ENCODE measurements around the gene RTL9. TPM values are rescaled to one million over a fixed set of nuclear protein-coding genes. Genes with fewer than 3 reads are reported as not detected.

Gene RTL9
- total RNA-seq, 1 donor from 2014 or later = 0.91 TPM

DNA sequence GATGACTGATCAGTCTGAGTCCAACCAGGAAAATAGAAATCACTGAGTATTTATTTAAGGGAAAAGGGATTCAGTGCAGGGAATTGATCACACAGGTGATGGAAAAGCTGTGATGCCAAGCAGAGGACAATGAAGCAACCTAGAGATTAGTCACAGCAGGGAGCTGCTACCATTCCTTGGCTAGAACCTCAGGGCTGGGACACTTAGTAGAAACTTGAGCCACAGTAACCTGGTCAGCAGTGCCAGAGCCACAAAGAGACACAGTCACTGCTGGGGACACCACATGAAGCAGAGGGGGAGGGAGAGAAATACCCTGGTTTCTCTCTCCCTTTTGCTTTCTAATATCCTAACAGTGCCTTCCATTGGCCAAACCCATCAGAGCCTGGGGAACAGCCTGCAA, 38.7 kb downstream of the RTL9 start:
- TF ChIP-seq, protein P1, sequence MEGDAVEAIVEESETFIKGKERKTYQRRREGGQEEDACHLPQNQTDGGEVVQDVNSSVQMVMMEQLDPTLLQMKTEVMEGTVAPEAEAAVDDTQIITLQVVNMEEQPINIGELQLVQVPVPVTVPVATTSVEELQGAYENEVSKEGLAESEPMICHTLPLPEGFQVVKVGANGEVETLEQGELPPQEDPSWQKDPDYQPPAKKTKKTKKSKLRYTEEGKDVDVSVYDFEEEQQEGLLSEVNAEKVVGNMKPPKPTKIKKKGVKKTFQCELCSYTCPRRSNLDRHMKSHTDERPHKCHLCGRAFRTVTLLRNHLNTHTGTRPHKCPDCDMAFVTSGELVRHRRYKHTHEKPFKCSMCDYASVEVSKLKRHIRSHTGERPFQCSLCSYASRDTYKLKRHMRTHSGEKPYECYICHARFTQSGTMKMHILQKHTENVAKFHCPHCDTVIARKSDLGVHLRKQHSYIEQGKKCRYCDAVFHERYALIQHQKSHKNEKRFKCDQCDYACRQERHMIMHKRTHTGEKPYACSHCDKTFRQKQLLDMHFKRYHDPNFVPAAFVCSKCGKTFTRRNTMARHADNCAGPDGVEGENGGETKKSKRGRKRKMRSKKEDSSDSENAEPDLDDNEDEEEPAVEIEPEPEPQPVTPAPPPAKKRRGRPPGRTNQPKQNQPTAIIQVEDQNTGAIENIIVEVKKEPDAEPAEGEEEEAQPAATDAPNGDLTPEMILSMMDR (IDR thresholded peaks at IDR 0.05; ENCODE audit: insufficient read depth, low read depth, low read length) = no peak
- no peak for TF ChIP-seq EZH2 (IDR thresholded peaks at IDR 0.05; ENCODE audit: insufficient read depth, low read length)
- Mint-ChIP-seq H3K27ac (ENCODE audit: unreplicated experiment) (no peak overlapping the region), H3K27me3 (ENCODE audit: low read depth, unreplicated experiment) (no peaks in the 10 kb centered on the region), H3K4me1 (ENCODE audit: low read depth, unreplicated experiment) (peaks cover 17% of the 10 kb centered on the region), H3K4me3 (ENCODE audit: unreplicated experiment) (no peak overlapping the region), H3K9me3 (ENCODE audit: unreplicated experiment) (no peaks in the 10 kb centered on the region), H3K36me3 (ENCODE audit: low read depth, unreplicated experiment) (no peaks in the 10 kb centered on the region)
- H2AFZ ChIP-seq (ENCODE audit: low read depth, low read length) = no peak overlapping the region
- H3K9ac ChIP-seq (ENCODE audit: low read length) = no peak overlapping the region
- no peaks in the 10 kb centered on the region for H3K79me2 ChIP-seq (ENCODE audit: insufficient read depth, low read length)
- H3K36me3 ChIP-seq (ENCODE audit: insufficient read depth, low read length) = no peaks in the 10 kb centered on the region
- H3K4me2 ChIP-seq (ENCODE audit: low read length) = no peak overlapping the region
- no peaks in the 10 kb centered on the region for H3K27me3 ChIP-seq (ENCODE audit: insufficient read depth, low read length)
- no peak overlapping the region for H3K27ac ChIP-seq (ENCODE audit: low read depth, low read length)
- no peak overlapping the region for H3K4me3 ChIP-seq (ENCODE audit: insufficient read depth, low read depth, low read length)
- no peaks in the 10 kb centered on the region for H4K20me1 ChIP-seq (ENCODE audit: insufficient read depth, low read length)
- no peaks in the 10 kb centered on the region for H3K9me3 ChIP-seq (ENCODE audit: insufficient read depth, low read depth, low read length)
- H3K4me1 ChIP-seq (ENCODE audit: insufficient read depth, low read length) = peaks cover 12% of the 10 kb centered on the region
- FAIRE-seq (no peak), DNase-seq (ENCODE audit: low read depth) (no peak)

DNA sequence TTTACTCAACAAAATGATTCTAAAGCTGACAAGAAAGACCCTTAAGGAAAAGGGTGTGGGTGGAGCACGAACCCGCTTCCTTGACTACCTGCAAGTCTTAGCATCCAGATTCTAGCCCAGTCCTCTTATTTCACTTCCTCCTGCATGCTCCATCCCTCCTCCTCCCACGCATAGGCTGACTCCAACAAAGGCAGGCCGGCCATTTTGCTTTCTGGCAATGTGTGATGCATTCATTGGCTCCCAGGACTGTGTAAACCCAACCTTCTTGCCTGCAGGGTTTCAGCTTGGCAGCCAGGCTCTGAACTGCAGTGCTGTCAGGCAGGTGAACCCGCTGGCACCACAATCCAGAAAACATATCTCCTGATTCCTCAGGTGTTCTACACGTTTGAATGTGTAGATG, 39.3 kb downstream of the RTL9 start:
- TF ChIP-seq EZH2 (IDR thresholded peaks at IDR 0.05; ENCODE audit: insufficient read depth, low read length) = no peak
- TF ChIP-seq, protein P1 (IDR thresholded peaks at IDR 0.05; ENCODE audit: insufficient read depth, low read depth, low read length) = no peak
- Histone ChIP-seq H3K79me2 (ENCODE audit: insufficient read depth, low read length) (no peaks in the 10 kb centered on the region), H3K9ac (ENCODE audit: low read length) (no peak overlapping the region), H3K4me2 (ENCODE audit: low read length) (no peak overlapping the region), H2AFZ (ENCODE audit: low read depth, low read length) (no peak overlapping the region), H3K4me1 (ENCODE audit: insufficient read depth, low read length) (peaks cover 18% of the 10 kb centered on the region), H4K20me1 (ENCODE audit: insufficient read depth, low read length) (no peaks in the 10 kb centered on the region), H3K36me3 (ENCODE audit: insufficient read depth, low read length) (no peaks in the 10 kb centered on the region), H3K9me3 (ENCODE audit: insufficient read depth, low read depth, low read length) (no peaks in the 10 kb centered on the region), H3K27me3 (ENCODE audit: insufficient read depth, low read length) (no peaks in the 10 kb centered on the region), H3K4me3 (ENCODE audit: insufficient read depth, low read depth, low read length) (no peak overlapping the region), H3K27ac (ENCODE audit: low read depth, low read length) (no peak overlapping the region)
- Mint-ChIP-seq H3K27me3 (ENCODE audit: low read depth, unreplicated experiment) (no peaks in the 10 kb centered on the region), H3K27ac (ENCODE audit: unreplicated experiment) (no peak overlapping the region), H3K4me3 (ENCODE audit: unreplicated experiment) (no peak overlapping the region), H3K36me3 (ENCODE audit: low read depth, unreplicated experiment) (no peaks in the 10 kb centered on the region), H3K9me3 (ENCODE audit: unreplicated experiment) (no peaks in the 10 kb centered on the region), H3K4me1 (ENCODE audit: low read depth, unreplicated experiment) (peaks cover 19% of the 10 kb centered on the region)
- no peak for DNase-seq (ENCODE audit: low read depth)
- FAIRE-seq = no peak

DNA sequence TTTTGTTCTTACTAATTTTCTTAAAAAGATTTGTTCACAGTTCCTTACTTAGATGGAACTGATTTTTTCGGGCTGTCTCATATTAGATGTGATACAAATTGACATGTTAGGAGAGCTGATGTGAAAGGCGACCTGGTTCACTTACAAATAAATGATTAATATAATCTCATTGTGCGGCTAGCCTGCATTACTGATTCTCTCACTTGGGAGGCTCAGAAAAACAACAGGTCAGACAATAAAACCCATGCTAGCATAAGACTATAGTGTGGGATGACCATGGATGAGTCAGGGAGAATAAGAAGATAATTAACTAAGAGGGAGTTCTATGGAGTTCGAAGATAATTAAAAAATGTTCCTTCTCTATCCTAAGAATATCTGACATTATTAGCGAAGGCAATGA, 40.8 kb downstream of the RTL9 start:
- H4K20me1 ChIP-seq (ENCODE audit: insufficient read depth, low read length) = no peaks in the 10 kb centered on the region
- Mint-ChIP-seq H3K36me3 (ENCODE audit: low read depth, unreplicated experiment) (no peaks in the 10 kb centered on the region), H3K27ac (ENCODE audit: unreplicated experiment) (no peak overlapping the region), H3K27me3 (ENCODE audit: low read depth, unreplicated experiment) (no peaks in the 10 kb centered on the region), H3K4me3 (ENCODE audit: unreplicated experiment) (no peak overlapping the region), H3K9me3 (ENCODE audit: unreplicated experiment) (no peaks in the 10 kb centered on the region), H3K4me1 (ENCODE audit: low read depth, unreplicated experiment) (peaks cover 29% of the 10 kb centered on the region)
- no peaks in the 10 kb centered on the region for H3K36me3 ChIP-seq (ENCODE audit: insufficient read depth, low read length)
- no peak overlapping the region for H3K27ac ChIP-seq (ENCODE audit: low read depth, low read length)
- no peaks in the 10 kb centered on the region for H3K79me2 ChIP-seq (ENCODE audit: insufficient read depth, low read length)
- peaks cover 31% of the 10 kb centered on the region for H3K4me1 ChIP-seq (ENCODE audit: insufficient read depth, low read length)
- H3K9me3 ChIP-seq (ENCODE audit: insufficient read depth, low read depth, low read length) = no peaks in the 10 kb centered on the region
- H2AFZ ChIP-seq (ENCODE audit: low read depth, low read length) = no peak overlapping the region
- FAIRE-seq = no peak
- no peak overlapping the region for H3K9ac ChIP-seq (ENCODE audit: low read length)
- no peaks in the 10 kb centered on the region for H3K27me3 ChIP-seq (ENCODE audit: insufficient read depth, low read length)
- TF ChIP-seq, protein P1 (IDR thresholded peaks at IDR 0.05; ENCODE audit: insufficient read depth, low read depth, low read length) = no peak
- TF ChIP-seq EZH2 (IDR thresholded peaks at IDR 0.05; ENCODE audit: insufficient read depth, low read length) = no peak
- DNase-seq (ENCODE audit: low read depth) = no peak
- H3K4me3 ChIP-seq (ENCODE audit: insufficient read depth, low read depth, low read length) = no peak overlapping the region
- H3K4me2 ChIP-seq (ENCODE audit: low read length) = no peak overlapping the region
